Activated CD4-positive, alpha-beta T cell treated with anti-CD3 and anti-CD28 coated beads, Interleukin-2, amount 50 U/mL, for 48 hours (primary cell): ENCODE data around the gene LIPK.
"Not testable (repeated sequence)": the region's sequence is repeated elsewhere in the genome, so short reads cannot be mapped to it uniquely, and the experiment has no call there.

Source experiments
- DNase-seq, 2 experiments: peaks; one replicate each; pipeline ENCODE4 v3.0.0-alpha.2; 2020

The LIPK gene

GRCh38 chr10:88725798-88726197 is 19.7 kb downstream of the LIPK start:
- DNase-seq: no peak

GRCh38 chr10:88728107-88728763 is 22.2 kb downstream of the LIPK start:
- peak; percentile 68 to 75 for DNase-seq

GRCh38 chr10:88730864-88731263 is 24.8 kb downstream of the LIPK start:
- DNase-seq: no peak

GRCh38 chr10:88731296-88731695 is 25.2 kb downstream of the LIPK start:
- no peak for DNase-seq

GRCh38 chr10:88733215-88733614 is 27.2 kb downstream of the LIPK start:
- no peak for DNase-seq

DNA sequence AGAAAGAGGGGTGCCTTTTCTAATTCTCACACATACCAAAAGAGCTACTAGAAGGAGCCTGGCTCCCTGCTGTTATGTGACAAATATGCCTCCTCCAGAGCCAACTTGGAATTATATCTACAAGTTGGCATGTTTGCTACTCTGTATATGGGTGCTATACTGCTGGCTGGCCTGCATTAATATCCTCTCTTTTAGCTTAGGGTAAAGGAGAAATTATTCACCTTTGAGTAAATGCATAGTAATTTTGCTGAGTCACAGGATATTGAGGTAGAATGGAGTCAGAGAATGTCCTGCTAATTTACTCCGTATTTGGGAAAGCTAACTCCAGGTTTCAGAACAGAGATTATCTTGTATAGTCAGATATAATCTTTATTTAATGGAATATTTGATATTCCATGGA is 29.6 kb downstream of the LIPK start:
- no peak for DNase-seq

DNA sequence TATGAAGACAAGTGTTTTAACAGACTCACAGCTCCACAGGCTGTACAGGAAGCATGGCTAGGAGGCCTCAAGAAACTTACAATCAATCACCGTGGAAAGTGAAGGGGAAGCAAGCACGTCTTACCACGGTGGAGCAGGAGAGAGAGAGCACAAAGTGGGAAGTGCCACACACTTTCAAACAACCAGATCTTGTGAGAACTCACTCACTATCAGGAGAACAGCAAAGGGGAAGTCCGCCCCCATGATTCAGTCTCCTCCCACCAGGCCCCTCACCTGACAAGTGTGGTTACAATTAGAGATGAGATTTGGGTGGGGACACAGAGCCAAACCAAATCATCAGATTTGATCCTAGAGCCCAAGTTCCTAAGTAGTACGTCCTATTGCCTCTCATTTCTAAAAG is 35.9 kb downstream of the LIPK start:
- not testable (repeated sequence) for DNase-seq

DNA sequence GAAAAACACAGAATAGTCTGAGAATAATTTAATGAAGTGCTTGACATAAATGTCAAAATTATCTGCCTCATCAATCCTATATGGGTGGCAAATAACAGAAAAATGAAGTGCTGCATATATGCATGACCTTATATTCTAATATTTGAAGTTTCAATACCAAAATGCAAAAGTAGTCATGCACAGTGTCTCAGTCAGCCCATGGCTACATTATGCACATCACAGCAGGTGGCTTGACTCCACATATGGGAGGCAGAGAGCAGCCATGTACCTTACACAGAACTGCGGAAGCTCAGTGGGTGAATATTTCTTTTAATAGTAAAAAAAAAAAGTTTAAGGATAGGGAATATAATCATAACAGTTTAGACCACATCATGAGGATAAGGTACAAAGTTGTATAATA is 36.4 kb downstream of the LIPK start:
- DNase-seq: no peak

GRCh38 chr10:88744002-88744401 is 38.0 kb downstream of the LIPK start:
- DNase-seq: no peak

DNA sequence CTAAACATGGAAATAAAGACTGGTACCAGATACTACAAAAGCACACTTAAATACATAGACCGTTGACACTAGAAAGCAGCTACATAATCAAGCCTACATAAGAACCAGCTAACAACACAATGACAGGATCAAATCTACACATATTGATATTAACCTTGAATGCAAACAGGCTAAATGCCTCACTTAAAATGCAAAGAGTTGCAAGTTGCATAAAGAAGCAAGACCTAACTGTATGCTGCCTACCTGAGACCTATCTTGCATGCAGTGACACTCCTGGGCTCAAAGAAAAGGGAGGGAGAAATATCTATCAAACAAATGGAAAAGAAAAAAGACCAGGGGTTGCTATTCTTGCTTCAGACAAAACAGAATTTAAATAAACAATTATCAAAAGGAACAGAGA is 39.6 kb downstream of the LIPK start:
- DNase-seq: no peak

DNA sequence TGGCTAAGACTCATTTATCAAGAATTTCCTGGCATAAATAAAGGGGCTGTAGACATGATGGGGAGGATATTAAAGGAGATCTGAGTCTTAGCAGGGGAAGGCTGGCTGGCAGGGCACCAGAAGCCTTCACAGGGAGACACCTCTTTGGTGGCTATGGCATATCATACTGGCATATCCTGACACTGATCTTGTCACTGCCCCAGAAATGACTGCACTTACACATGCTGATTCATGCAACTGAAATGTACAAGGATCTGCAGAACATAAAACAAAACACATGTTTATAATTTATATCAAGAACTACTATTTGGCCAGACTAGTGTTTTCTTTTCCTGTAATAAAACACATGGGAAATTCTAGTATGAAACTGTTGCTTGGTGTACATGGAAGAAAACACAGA is 48.2 kb downstream of the LIPK start:
- DNase-seq: no peak

- DNase-seq: peak; percentile 13 to 31
Measured at GRCh38 chr10:88755753-88756152, 49.7 kb downstream of the LIPK start.

- no peak for DNase-seq
Measured at GRCh38 chr10:88756660-88757059, 50.6 kb downstream of the LIPK start.

DNA sequence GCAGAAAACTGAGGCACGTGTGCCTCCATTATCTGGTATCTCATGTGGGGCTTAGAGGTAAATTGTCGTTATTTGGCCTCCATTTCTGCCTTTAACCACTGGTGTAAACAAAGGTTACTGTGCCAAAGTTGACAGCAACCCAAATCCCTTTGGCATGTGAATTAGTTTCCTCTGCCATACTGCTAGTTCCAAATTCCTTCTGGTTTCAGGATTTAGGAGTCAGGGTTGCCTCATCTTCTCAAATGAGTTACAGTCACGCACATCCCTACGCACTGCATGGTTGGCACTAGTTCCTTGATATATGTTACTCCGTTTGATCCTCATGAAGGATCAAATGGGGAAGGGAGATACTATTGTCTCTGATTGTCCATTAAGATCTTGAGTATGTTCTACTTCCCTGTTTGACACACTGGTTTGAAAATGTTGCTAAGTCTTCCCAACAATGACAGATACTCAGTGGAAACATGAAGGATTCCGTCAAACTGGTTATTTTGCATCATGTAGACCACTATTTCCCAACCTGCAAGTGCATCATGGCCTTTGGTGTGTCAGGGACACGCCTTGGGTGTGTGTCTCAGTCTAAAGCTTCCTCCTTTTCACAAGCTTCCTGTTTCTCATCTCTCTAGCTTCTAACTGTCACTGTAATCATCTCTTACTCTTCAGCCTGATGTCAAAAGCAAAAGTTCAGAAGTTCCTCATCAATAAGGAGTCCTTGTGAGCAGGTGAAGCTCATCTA is 53.5 kb downstream of the LIPK start, which contains the start of gene LIPN:
Gene LIPN (plus strand): TSS at position 655 of the 736 bp plus-strand sequence. CDS start 1,386 bp downstream, outside the sequence.
- DNase-seq: no peak

- DNase-seq: no peak
Measured at GRCh38 chr10:88762906-88763305, 56.9 kb downstream of the LIPK start.

GRCh38 chr10:88763441-88763840 is 57.4 kb downstream of the LIPK start:
- no peak for DNase-seq

- DNase-seq: no peak
Measured at GRCh38 chr10:88764110-88764509, 58.1 kb downstream of the LIPK start.

- no peak for DNase-seq
Measured at GRCh38 chr10:88765816-88766215, 59.8 kb downstream of the LIPK start.

DNA sequence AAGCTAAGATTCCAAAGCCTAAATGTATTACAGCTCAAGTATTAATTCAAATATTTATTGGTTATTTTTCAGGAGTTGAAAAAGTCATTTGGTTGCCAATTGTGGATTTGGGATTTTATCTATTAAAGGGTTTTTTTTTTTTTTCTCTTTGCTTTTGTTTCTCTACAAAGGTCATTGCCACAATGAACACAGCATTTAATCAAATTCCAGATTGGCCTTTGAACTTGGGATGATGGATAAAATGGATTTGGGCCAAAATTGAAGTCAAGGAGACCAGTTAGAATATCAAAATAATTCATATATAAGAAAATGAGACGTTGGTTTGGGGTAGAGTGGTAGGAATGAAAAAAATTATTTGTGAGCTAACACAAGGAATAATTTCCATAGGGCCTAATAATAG is 63.3 kb downstream of the LIPK start:
- no peak for DNase-seq

DNA sequence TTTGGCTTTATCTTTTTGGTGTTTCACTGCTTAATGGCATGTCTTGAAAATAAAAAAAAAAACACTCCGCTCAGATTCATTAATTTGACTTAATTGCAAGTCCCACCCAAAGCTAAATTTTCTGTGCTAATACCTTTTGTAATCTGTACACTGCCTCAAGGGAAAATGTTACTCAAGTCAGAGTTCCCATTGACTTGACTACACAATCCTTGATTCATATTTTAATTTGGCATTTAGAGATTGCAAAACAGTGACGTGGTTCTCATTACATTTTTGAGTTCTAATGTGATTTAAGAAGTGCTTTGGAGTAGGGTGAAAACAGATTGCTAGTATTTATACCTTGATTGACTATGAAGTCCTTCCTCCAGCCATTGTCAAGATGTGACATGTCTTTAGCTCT is 75.2 kb downstream of the LIPK start:
- DNase-seq: no peak

- no peak for DNase-seq
Measured at GRCh38 chr10:88782222-88782621, 76.2 kb downstream of the LIPK start.

GRCh38 chr10:88783724-88784123 is 77.7 kb downstream of the LIPK start:
- DNase-seq: no peak

DNA sequence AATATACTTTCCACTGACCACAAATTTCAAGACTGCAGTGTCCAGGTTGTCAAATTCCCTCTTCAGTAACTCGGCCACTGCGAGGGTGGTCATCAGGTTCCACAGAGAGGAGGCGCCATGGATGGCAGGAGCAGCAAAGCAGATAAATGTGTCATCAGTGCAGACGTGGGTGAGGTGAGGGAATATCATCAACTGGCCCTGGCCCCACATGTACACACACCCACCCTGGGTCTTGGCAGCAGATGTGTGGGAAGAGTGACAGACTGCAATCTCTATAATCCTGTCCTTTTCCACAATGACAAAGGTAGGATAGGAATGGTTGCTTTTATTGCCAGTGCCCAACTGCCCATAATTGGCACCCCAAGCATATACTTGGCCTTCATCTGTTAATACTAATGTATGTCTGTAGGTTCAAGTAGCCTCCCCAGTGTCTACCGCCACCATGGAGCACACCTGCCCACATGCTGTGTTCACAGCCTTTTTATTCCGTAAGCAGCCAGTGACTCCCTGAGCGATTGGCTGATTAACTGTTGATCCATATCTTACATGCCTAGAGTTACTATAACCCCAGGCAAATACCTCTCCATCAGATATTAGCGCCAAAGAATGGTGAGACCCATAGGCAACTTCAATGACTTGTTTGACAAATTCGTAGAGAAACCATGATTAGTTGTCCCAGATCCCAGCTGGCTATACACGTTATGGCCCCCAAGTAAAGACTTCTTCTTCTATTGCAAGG is 80.2 kb downstream of the LIPK start:
- no peak for DNase-seq

GRCh38 chr10:88787463-88787862 is 81.4 kb downstream of the LIPK start:
- no peak for DNase-seq
